K562 (cell line): ENCODE data around the gene DDR2. TPM values are rescaled to one million over a fixed set of nuclear protein-coding genes. Genes with fewer than 3 reads are reported as not detected.

ENCODE experiments used
- ATAC-seq: fragments of 200-7000 bp; cut with Tn5 transposase; 3 replicates; pipeline ENCODE4 v1.9.1; 2020; ENCODE audit warnings: moderate library complexity
- BruUV-seq: library from RNA; stranded (reverse); fragments of 400-500 nt; replicated peaks from 2 replicates; lab custom pipeline; 2021; lab: Mats Ljungman, UMichigan
- CTCF ChIA-PET: fragments of 300-600 bp; formaldehyde crosslinking; extraction: SDS; loops from one replicate; lab custom pipeline; 2021; ENCODE audit warnings: low intra/inter-chr PET ratio; lab: Yijun Ruan, JAX
- POLR2A ChIA-PET: fragments of 300-600, 350-650 bp; sonication (Branson Sonifier 250); formaldehyde crosslinking; extraction: SDS; loops from one replicate; lab custom pipeline; 2021; ENCODE audit warnings: antibody characterized with exemption, inconsistent platforms; lab: Yijun Ruan, JAX
- DNase-seq, 4 experiments: peaks; one replicate each; pipeline versions ENCODE4 v3.0.0 to v3.0.0-alpha.2; 2011 to 2018; ENCODE audit warnings: low spot score in 3 of 4, mixed read lengths in 3 of 4; ENCODE audit errors: extremely low read depth in 1 of 4
- FAIRE-seq: peaks from 2 replicates; lab custom pipeline; 2011; peaks lifted over from hg19 to GRCh38; lab: Jason Lieb, UNC
- H2AFZ ChIP-seq: 2 replicates; pipeline ENCODE4 v1.6.0; 2011; ENCODE audit warnings: low read depth, low read length, control low read depth, inconsistent platforms
- H3K27ac ChIP-seq: fragments of 200-600 bp; 3 replicates; pipeline ENCODE4 v1.8.0; 2011; ENCODE audit warnings: low read depth, mild to moderate bottlenecking, control low read depth, inconsistent platforms, low read length, moderate library complexity, mixed read lengths; ENCODE audit errors: extremely low read depth
- H3K27me3 ChIP-seq, 2 experiments: fragments of 300-600 bp in 1 of 2; 2 replicates in 1 of 2; 3 replicates in 1 of 2; pipeline versions ENCODE4 v1.6.0 to v1.8.0; 2011; ENCODE audit warnings: inconsistent platforms in 2 of 2, low read length in 2 of 2, mild to moderate bottlenecking in 1 of 2, mixed read lengths in 1 of 2, moderate library complexity in 1 of 2; ENCODE audit not compliant: control insufficient read depth in 2 of 2, insufficient read depth in 2 of 2
- H3K36me3 ChIP-seq: fragments of 300-600 bp; 3 replicates; pipeline ENCODE4 v1.8.0; 2011; ENCODE audit warnings: mild to moderate bottlenecking, low read length, inconsistent platforms; ENCODE audit not compliant: control insufficient read depth, insufficient read depth
- H3K4me1 ChIP-seq, 2 experiments: fragments of 200-600 bp in 1 of 2; replicated peaks in 1 of 2; 2 replicates in 1 of 2; 3 replicates in 1 of 2; pipeline versions ENCODE4 v1.5.1 to v1.8.0; 2011; ENCODE audit warnings: inconsistent platforms in 2 of 2, low read length in 2 of 2, mild to moderate bottlenecking in 1 of 2, mixed read lengths in 1 of 2, moderate library complexity in 1 of 2; ENCODE audit not compliant: control insufficient read depth in 2 of 2, insufficient read depth in 2 of 2
- H3K4me2 ChIP-seq: 2 replicates; pipeline ENCODE4 v1.6.1; 2011; ENCODE audit warnings: low read length, control low read depth, inconsistent platforms, mixed read lengths; ENCODE audit not compliant: insufficient read depth
- H3K4me3 ChIP-seq: fragments of 200-600 bp; sonication (generic), shearing (Covaris generic); 2 replicates; pipeline ENCODE4 v1.5.1; 2016; ENCODE audit warnings: control low read depth, inconsistent platforms
- H3K79me2 ChIP-seq: fragments of 200-600 bp; 3 replicates; pipeline ENCODE4 v1.8.0; 2011; ENCODE audit warnings: low read length, inconsistent platforms; ENCODE audit not compliant: control insufficient read depth, insufficient read depth
- H3K9ac ChIP-seq, 2 experiments: 2 replicates each; pipeline versions ENCODE4 v1.6.0 to v1.6.1; 2011; ENCODE audit warnings: low read depth in 2 of 2, low read length in 2 of 2, control low read depth in 1 of 2, inconsistent platforms in 1 of 2, mild to moderate bottlenecking in 1 of 2, mixed read lengths in 1 of 2; ENCODE audit not compliant: insufficient read depth in 1 of 2
- H3K9me1 ChIP-seq: one replicate; pipeline ENCODE4 v1.6.0; 2011; ENCODE audit warnings: inconsistent platforms, mild to moderate bottlenecking, low read length, moderate library complexity; ENCODE audit not compliant: control insufficient read depth, insufficient read depth
- H3K9me3 ChIP-seq: replicated peaks from 2 replicates; pipeline ENCODE4 v1.5.1; 2011; ENCODE audit warnings: low read depth, low read length, inconsistent platforms; ENCODE audit not compliant: control insufficient read depth, insufficient read depth
- H4K20me1 ChIP-seq: replicated peaks from 2 replicates; pipeline ENCODE4 v1.6.1; 2011; ENCODE audit warnings: low read length, inconsistent platforms, mixed read lengths; ENCODE audit not compliant: control insufficient read depth, insufficient read depth
- BRCA1 ChIP-seq, 2 experiments: fragments of 450-650 bp in 1 of 2; sonication (generic) in 1 of 2; formaldehyde crosslinking in 1 of 2; IDR thresholded peaks; 2 replicates each; pipeline versions ENCODE4 v1.5.0 to v1.6.1; 2017 to 2020; ENCODE audit warnings: mild to moderate bottlenecking in 1 of 2, missing genetic modification reagents in 1 of 2
- CBFB ChIP-seq: sonication (generic); formaldehyde crosslinking; IDR thresholded peaks from 2 replicates; pipeline ENCODE4 v1.4.0; 2020; ENCODE audit warnings: mild to moderate bottlenecking, missing genetic modification reagents
- CBX3 ChIP-seq, 2 experiments: IDR thresholded peaks; 1 replicate in 1 of 2; 2 replicates in 1 of 2; pipeline ENCODE4 v1.6.1; 2012; ENCODE audit warnings: inconsistent platforms in 2 of 2, low read length in 2 of 2, borderline replicate concordance in 1 of 2, control low read depth in 1 of 2
- ETV5 ChIP-seq: sonication (generic); formaldehyde crosslinking; IDR thresholded peaks from 2 replicates; pipeline ENCODE4 v1.4.0; 2020; ENCODE audit warnings: low read depth, mild to moderate bottlenecking, missing genetic modification reagents
- EWSR1 ChIP-seq: fragments of 450-650 bp; IDR thresholded peaks from 2 replicates; pipeline ENCODE4 v1.6.1; 2018; ENCODE audit warnings: borderline replicate concordance, mild to moderate bottlenecking, low read depth, moderate library complexity; ENCODE audit not compliant: partially characterized antibody
- KAT2B ChIP-seq: IDR thresholded peaks from one replicate; pipeline ENCODE4 v1.6.1; 2012; ENCODE audit warnings: low read depth, mild to moderate bottlenecking, control low read depth, inconsistent platforms, low read length, moderate library complexity
- LARP7 ChIP-seq: fragments of 450-650 bp; IDR thresholded peaks from 2 replicates; pipeline ENCODE4 v1.6.1; 2016
- MBD2 ChIP-seq: sonication (generic); IDR thresholded peaks from 2 replicates; pipeline ENCODE4 v1.6.1; 2016; ENCODE audit warnings: low read depth, borderline replicate concordance
- MTA3 ChIP-seq: fragments of 450-650 bp; formaldehyde crosslinking; IDR thresholded peaks from 2 replicates; pipeline ENCODE4 v1.6.1; 2017; ENCODE audit warnings: mild to moderate bottlenecking, borderline replicate concordance
- SUPT5H ChIP-seq: fragments of 450-650 bp; IDR thresholded peaks from 2 replicates; pipeline ENCODE4 v1.6.1; 2016
- TAF7 ChIP-seq: fragments of 450-650 bp; IDR thresholded peaks from 2 replicates; pipeline ENCODE4 v1.6.1; 2016; ENCODE audit warnings: missing genetic modification characterization, missing compliant biosample characterization
- ZNF445 ChIP-seq: fragments of 250-450 bp; sonication (Bioruptor Pico); IDR thresholded peaks from 2 replicates; pipeline ENCODE4 v1.4.0; 2020; ENCODE audit warnings: low read depth, mild to moderate bottlenecking, moderate library complexity
- ZSCAN29 ChIP-seq: fragments of 450-650 bp; IDR thresholded peaks from 2 replicates; pipeline ENCODE4 v1.6.1; 2017
- WGBS: fragments of 100-300 bp; shearing (Covaris generic); methylation state at CpG from one replicate; pipeline ENCODE4 v1.1.6; 2016; ENCODE audit warnings: low coverage, mixed read lengths; ENCODE audit not compliant: insufficient coverage; ENCODE audit errors: missing lambda C conversion rate; 5-methylcytosine and 5-hydroxymethylcytosine counted together
- in situ Hi-C: fragments of 300-500 bp; cut with MboI; formaldehyde crosslinking; loops from 4 replicates; pipeline ENCODE4 v1.15.0; 2018; ENCODE audit warnings: inconsistent platforms, mixed read lengths
- intact Hi-C: fragments of 100-400 bp; cut with micrococcal nuclease; formaldehyde crosslinking; loops from 2 replicates; pipeline ENCODE4 v1.14.2; 2022
- polyA plus RNA-seq, 8 experiments: library from polyadenylated mRNA; depleted of rRNA in 4 of 8; stranded (reverse) in 5 of 8; unstranded in 3 of 8; fragments of >200 nt; fragmentation: Nextera tagmentation in 2 of 8; fragmentation: Illumina TruSeq in 1 of 8; extraction: Ambion mirVana in 2 of 8; extraction: Trizol in 1 of 8; gene quantifications; 2 replicates each; pipeline versions ENCODE4 v1.2.1 to v1.2.3, GENCODE V29; 2011 to 2014; ENCODE audit warnings: inconsistent platforms in 1 of 8, missing spikeins in 1 of 8
- total RNA-seq, 7 experiments: library from RNA; depleted of rRNA in 6 of 7; stranded (reverse); fragments of >200 nt in 6 of 7; fragmentation: Illumina TruSeq in 2 of 7; extraction: Trizol in 2 of 7; gene quantifications; 2 replicates each; pipeline versions ENCODE4 v1.2.1 to v1.2.3, GENCODE V29; 2011 to 2021; ENCODE audit warnings: low replicate concordance in 1 of 7
- TF ChIP-seq, protein P1 (sequence below): fragments of 250-450 bp; sonication (Bioruptor Pico); IDR thresholded peaks from 2 replicates; pipeline ENCODE4 v1.5.1; 2021; ENCODE audit warnings: mild to moderate bottlenecking
- TF ChIP-seq, protein P2 (sequence below): sonication (generic); formaldehyde crosslinking; IDR thresholded peaks from 2 replicates; pipeline ENCODE4 v1.8.1; 2022; ENCODE audit warnings: missing genetic modification reagents
- TF ChIP-seq, protein P3 (sequence below): fragments of 250-450 bp; sonication (Bioruptor Pico); IDR thresholded peaks from 2 replicates; pipeline ENCODE4 v1.8.0; 2021; ENCODE audit warnings: mild to moderate bottlenecking, moderate library complexity

Gene DDR2
- total and polyA plus RNA-seq, 9 of the 15 experiments (the other 6 are each of a cell fraction or from before 2014, with no cell fraction given) = 0.36 to 2.0 (median 1.1) TPM

DNA sequence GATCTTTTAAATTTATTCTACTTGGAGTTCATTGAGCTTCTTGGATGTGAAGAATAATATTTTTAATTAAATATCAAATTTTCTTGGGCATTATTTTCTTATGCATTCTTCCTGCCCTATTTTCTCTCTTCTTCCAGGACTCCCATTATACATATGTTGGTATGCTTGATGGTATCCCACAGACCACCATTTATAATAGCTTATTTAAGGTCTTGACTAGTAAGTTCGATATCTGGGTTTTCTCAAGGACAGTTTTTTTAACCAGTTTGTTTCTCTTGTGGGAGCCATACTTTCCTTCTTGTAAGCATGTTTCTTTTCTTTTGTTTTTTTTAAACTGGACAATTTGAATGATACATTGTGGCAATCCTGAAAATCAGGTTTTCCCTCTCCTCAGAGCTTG, 15.4 kb upstream of the DDR2 start:
- peaks cover 7% of the 10 kb centered on the region; the same call in 1 of the 2 replicates for H3K9me3 ChIP-seq
- no peak overlapping the region for H3K4me3 ChIP-seq
- H3K27me3 ChIP-seq = no peaks in the 10 kb centered on the region
- no peaks in the 10 kb centered on the region for H4K20me1 ChIP-seq
- no peak overlapping the region for H3K4me2 ChIP-seq
- H3K9me1 ChIP-seq = no peaks in the 10 kb centered on the region
- no peak overlapping the region for H2AFZ ChIP-seq
- ATAC-seq (no peak), FAIRE-seq (no peak), DNase-seq (no peak)
- BruUV-seq = no TSS peak
- no peaks in the 10 kb centered on the region for H3K4me1 ChIP-seq
- H3K9ac ChIP-seq = no peak overlapping the region
- intact Hi-C loops (loop anchor here (10.0 kb wide), 1 partner anchor 262 kb away; no protein-coding TSS in a partner anchor), in situ Hi-C loops (no loop called here)
- H3K79me2 ChIP-seq = no peaks in the 10 kb centered on the region
- H3K27ac ChIP-seq = no peak overlapping the region
- TF ChIP-seq LARP7 (no peak), KAT2B (no peak), BRCA1 (IDR thresholded peaks at IDR 0.05) (no peak), BRCA1 (CRISPR knock-in tag; IDR thresholded peaks at IDR 0.05) (no peak), ZSCAN29 (no peak), ZNF445 (CRISPR knock-in tag) (0 out of 2 replicates have a peak, but pooled peaks have one; percentile 15), ETV5 (CRISPR knock-in tag) (no peak), CBX3 (IDR thresholded peaks at IDR 0.05; ENCODE audit: borderline replicate concordance in 1 of 2, low read length in 2 of 2) (no peak), SUPT5H (no peak), EWSR1 (no peak), CBFB (CRISPR knock-in tag) (no peak), TAF7 (tag) (no peak), MTA3 (no peak), MBD2 (no peak)
- TF ChIP-seq, protein P1, sequence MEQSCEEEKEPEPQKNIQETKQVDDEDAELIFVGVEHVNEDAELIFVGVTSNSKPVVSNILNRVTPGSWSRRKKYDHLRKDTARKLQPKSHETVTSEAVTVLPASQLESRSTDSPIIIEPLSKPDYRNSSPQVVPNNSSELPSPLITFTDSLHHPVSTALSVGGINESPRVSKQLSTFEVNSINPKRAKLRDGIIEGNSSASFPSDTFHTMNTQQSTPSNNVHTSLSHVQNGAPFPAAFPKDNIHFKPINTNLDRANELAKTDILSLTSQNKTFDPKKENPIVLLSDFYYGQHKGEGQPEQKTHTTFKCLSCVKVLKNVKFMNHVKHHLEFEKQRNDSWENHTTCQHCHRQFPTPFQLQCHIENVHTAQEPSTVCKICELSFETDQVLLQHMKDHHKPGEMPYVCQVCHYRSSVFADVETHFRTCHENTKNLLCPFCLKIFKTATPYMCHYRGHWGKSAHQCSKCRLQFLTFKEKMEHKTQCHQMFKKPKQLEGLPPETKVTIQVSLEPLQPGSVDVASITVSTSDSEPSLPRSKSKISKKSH (CRISPR knock-in tag) = 0 out of 2 replicates have a peak, but pooled peaks have one; percentile 28
- TF ChIP-seq, protein P2, sequence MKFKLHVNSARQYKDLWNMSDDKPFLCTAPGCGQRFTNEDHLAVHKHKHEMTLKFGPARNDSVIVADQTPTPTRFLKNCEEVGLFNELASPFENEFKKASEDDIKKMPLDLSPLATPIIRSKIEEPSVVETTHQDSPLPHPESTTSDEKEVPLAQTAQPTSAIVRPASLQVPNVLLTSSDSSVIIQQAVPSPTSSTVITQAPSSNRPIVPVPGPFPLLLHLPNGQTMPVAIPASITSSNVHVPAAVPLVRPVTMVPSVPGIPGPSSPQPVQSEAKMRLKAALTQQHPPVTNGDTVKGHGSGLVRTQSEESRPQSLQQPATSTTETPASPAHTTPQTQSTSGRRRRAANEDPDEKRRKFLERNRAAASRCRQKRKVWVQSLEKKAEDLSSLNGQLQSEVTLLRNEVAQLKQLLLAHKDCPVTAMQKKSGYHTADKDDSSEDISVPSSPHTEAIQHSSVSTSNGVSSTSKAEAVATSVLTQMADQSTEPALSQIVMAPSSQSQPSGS (CRISPR knock-in tag) = no peak
- TF ChIP-seq, protein P3, sequence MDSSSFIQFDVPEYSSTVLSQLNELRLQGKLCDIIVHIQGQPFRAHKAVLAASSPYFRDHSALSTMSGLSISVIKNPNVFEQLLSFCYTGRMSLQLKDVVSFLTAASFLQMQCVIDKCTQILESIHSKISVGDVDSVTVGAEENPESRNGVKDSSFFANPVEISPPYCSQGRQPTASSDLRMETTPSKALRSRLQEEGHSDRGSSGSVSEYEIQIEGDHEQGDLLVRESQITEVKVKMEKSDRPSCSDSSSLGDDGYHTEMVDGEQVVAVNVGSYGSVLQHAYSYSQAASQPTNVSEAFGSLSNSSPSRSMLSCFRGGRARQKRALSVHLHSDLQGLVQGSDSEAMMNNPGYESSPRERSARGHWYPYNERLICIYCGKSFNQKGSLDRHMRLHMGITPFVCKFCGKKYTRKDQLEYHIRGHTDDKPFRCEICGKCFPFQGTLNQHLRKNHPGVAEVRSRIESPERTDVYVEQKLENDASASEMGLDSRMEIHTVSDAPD = no peak
- WGBS = 20% methylated on average over 1 of the region's 1 CpG
- POLR2A ChIA-PET = interaction anchor here (0.8 to 1.7 kb wide), 4 partner anchors 12 to 1414 kb away, joined by 3 to 6 read pairs (median 4); partner anchors contain the start of gene DDR2
- H3K36me3 ChIP-seq = no peaks in the 10 kb centered on the region
- CTCF ChIA-PET = no interaction called here
